ENCODE measurements around the gene SERPINE3.

The SERPINE3 gene

GRCh38 chr13:51339354-51339753, at the start of gene SERPINE3:
Gene SERPINE3 (plus strand): TSS chr13:51339691. CDS start chr13:51341092, 1,401 bp downstream.
- Histone ChIP-seq H3K36me3 (ENCODE audit: control insufficient read depth in 1 of 2, insufficient read depth in 2 of 2, low read length in 2 of 2) (no peaks in the 10 kb centered on the region), H3K27me3 (ENCODE audit: control insufficient read depth in 1 of 2, insufficient read depth in 2 of 2, low read length in 2 of 2) (no peaks in the 10 kb centered on the region), H3K4me3 (ENCODE audit: low read depth in 1 of 2, low read length in 2 of 2) (no peak within 1 kb of the TSS), H3K9me3 (ENCODE audit: control insufficient read depth in 1 of 2, low read length in 2 of 2) (no peaks in the 10 kb centered on the region), H3K4me1 (ENCODE audit: control insufficient read depth in 1 of 2, insufficient read depth in 2 of 2, low read length in 2 of 2) (peaks cover 9% of the 10 kb centered on the region in 2 donors), H3K27ac (ENCODE audit: low read depth, low read length) (no peak within 1 kb of the TSS), H3K9ac (ENCODE audit: low read depth in 1 of 2, low read length in 2 of 2) (no peak within 1 kb of the TSS)

GRCh38 chr13:51291341-51291740, 48.1 kb upstream of the SERPINE3 start:
- H3K9ac ChIP-seq (ENCODE audit: low read depth in 1 of 2, low read length in 2 of 2), result no peak overlapping the region
- H3K36me3 ChIP-seq (ENCODE audit: control insufficient read depth in 1 of 2, insufficient read depth in 2 of 2, low read length in 2 of 2), result no peaks in the 10 kb centered on the region
- no peaks in the 10 kb centered on the region for H3K27me3 ChIP-seq (ENCODE audit: control insufficient read depth in 1 of 2, insufficient read depth in 2 of 2, low read length in 2 of 2)
- H3K4me1 ChIP-seq (ENCODE audit: control insufficient read depth in 1 of 2, insufficient read depth in 2 of 2, low read length in 2 of 2), result no peaks in the 10 kb centered on the region
- no peak overlapping the region for H3K4me3 ChIP-seq (ENCODE audit: low read depth in 1 of 2, low read length in 2 of 2)
- no peaks in the 10 kb centered on the region for H3K9me3 ChIP-seq (ENCODE audit: control insufficient read depth in 1 of 2, low read length in 2 of 2)
- H3K27ac ChIP-seq (ENCODE audit: low read depth, low read length), result no peak overlapping the region

- no peaks in the 10 kb centered on the region for H3K36me3 ChIP-seq (ENCODE audit: control insufficient read depth in 1 of 2, insufficient read depth in 2 of 2, low read length in 2 of 2)
- H3K27me3 ChIP-seq (ENCODE audit: control insufficient read depth in 1 of 2, insufficient read depth in 2 of 2, low read length in 2 of 2), result no peaks in the 10 kb centered on the region
- H3K4me1 ChIP-seq (ENCODE audit: control insufficient read depth in 1 of 2, insufficient read depth in 2 of 2, low read length in 2 of 2), result no peaks in the 10 kb centered on the region
- no peak overlapping the region for H3K4me3 ChIP-seq (ENCODE audit: low read depth in 1 of 2, low read length in 2 of 2)
- H3K27ac ChIP-seq (ENCODE audit: low read depth, low read length), result no peak overlapping the region
- no peak overlapping the region for H3K9ac ChIP-seq (ENCODE audit: low read depth in 1 of 2, low read length in 2 of 2)
- no peaks in the 10 kb centered on the region for H3K9me3 ChIP-seq (ENCODE audit: control insufficient read depth in 1 of 2, low read length in 2 of 2)
These were observed 47.4 kb upstream of the SERPINE3 start for GRCh38 chr13:51292000-51292565.

- Histone ChIP-seq H3K9me3 (ENCODE audit: control insufficient read depth in 1 of 2, low read length in 2 of 2) (no peaks in the 10 kb centered on the region), H3K27ac (ENCODE audit: low read depth, low read length) (no peak overlapping the region), H3K36me3 (ENCODE audit: control insufficient read depth in 1 of 2, insufficient read depth in 2 of 2, low read length in 2 of 2) (no peaks in the 10 kb centered on the region)
These were observed 41.9 kb upstream of the SERPINE3 start for GRCh38 chr13:51297556-51297955.

GRCh38 chr13:51298812-51299211, 40.7 kb upstream of the SERPINE3 start:
- H3K27me3 ChIP-seq (ENCODE audit: control insufficient read depth in 1 of 2, insufficient read depth in 2 of 2, low read length in 2 of 2), result no peaks in the 10 kb centered on the region
- no peak overlapping the region for H3K27ac ChIP-seq (ENCODE audit: low read depth, low read length)
- H3K36me3 ChIP-seq (ENCODE audit: control insufficient read depth in 1 of 2, insufficient read depth in 2 of 2, low read length in 2 of 2), result no peaks in the 10 kb centered on the region
- H3K9me3 ChIP-seq (ENCODE audit: control insufficient read depth in 1 of 2, low read length in 2 of 2), result no peaks in the 10 kb centered on the region
- no peak overlapping the region for H3K4me3 ChIP-seq (ENCODE audit: low read depth in 1 of 2, low read length in 2 of 2)
- H3K4me1 ChIP-seq (ENCODE audit: control insufficient read depth in 1 of 2, insufficient read depth in 2 of 2, low read length in 2 of 2), result no peaks in the 10 kb centered on the region
- no peak overlapping the region for H3K9ac ChIP-seq (ENCODE audit: low read depth in 1 of 2, low read length in 2 of 2)

More at GRCh38 chr13:51297556-51297955, 41.9 kb upstream of the SERPINE3 start:
- H3K9ac ChIP-seq (ENCODE audit: low read depth in 1 of 2, low read length in 2 of 2), result no peak overlapping the region
- H3K4me3 ChIP-seq (ENCODE audit: low read depth in 1 of 2, low read length in 2 of 2), result no peak overlapping the region
- no peaks in the 10 kb centered on the region for H3K4me1 ChIP-seq (ENCODE audit: control insufficient read depth in 1 of 2, insufficient read depth in 2 of 2, low read length in 2 of 2)
- no peaks in the 10 kb centered on the region for H3K27me3 ChIP-seq (ENCODE audit: control insufficient read depth in 1 of 2, insufficient read depth in 2 of 2, low read length in 2 of 2)

- Histone ChIP-seq H3K4me1 (ENCODE audit: control insufficient read depth in 1 of 2, insufficient read depth in 2 of 2, low read length in 2 of 2) (no peaks in the 10 kb centered on the region), H3K36me3 (ENCODE audit: control insufficient read depth in 1 of 2, insufficient read depth in 2 of 2, low read length in 2 of 2) (no peaks in the 10 kb centered on the region), H3K4me3 (ENCODE audit: low read depth in 1 of 2, low read length in 2 of 2) (no peak overlapping the region), H3K27ac (ENCODE audit: low read depth, low read length) (no peak overlapping the region), H3K27me3 (ENCODE audit: control insufficient read depth in 1 of 2, insufficient read depth in 2 of 2, low read length in 2 of 2) (no peaks in the 10 kb centered on the region), H3K9me3 (ENCODE audit: control insufficient read depth in 1 of 2, low read length in 2 of 2) (no peaks in the 10 kb centered on the region), H3K9ac (ENCODE audit: low read depth in 1 of 2, low read length in 2 of 2) (no peak overlapping the region)
These were observed 36.4 kb upstream of the SERPINE3 start for GRCh38 chr13:51303063-51303552.

- H3K36me3 ChIP-seq (ENCODE audit: control insufficient read depth in 1 of 2, insufficient read depth in 2 of 2, low read length in 2 of 2), result no peaks in the 10 kb centered on the region
- no peaks in the 10 kb centered on the region for H3K27me3 ChIP-seq (ENCODE audit: control insufficient read depth in 1 of 2, insufficient read depth in 2 of 2, low read length in 2 of 2)
- no peak overlapping the region for H3K27ac ChIP-seq (ENCODE audit: low read depth, low read length)
- H3K9me3 ChIP-seq (ENCODE audit: control insufficient read depth in 1 of 2, low read length in 2 of 2), result no peaks in the 10 kb centered on the region
- no peaks in the 10 kb centered on the region for H3K4me1 ChIP-seq (ENCODE audit: control insufficient read depth in 1 of 2, insufficient read depth in 2 of 2, low read length in 2 of 2)
- H3K4me3 ChIP-seq (ENCODE audit: low read depth in 1 of 2, low read length in 2 of 2), result no peak overlapping the region
- no peak overlapping the region for H3K9ac ChIP-seq (ENCODE audit: low read depth in 1 of 2, low read length in 2 of 2)
These were observed 35.6 kb upstream of the SERPINE3 start for GRCh38 chr13:51303882-51304281.

GRCh38 chr13:51305271-51305967, 34.1 kb upstream of the SERPINE3 start:
- H3K27me3 ChIP-seq (ENCODE audit: control insufficient read depth in 1 of 2, insufficient read depth in 2 of 2, low read length in 2 of 2), result no peaks in the 10 kb centered on the region
- no peaks in the 10 kb centered on the region for H3K4me1 ChIP-seq (ENCODE audit: control insufficient read depth in 1 of 2, insufficient read depth in 2 of 2, low read length in 2 of 2)
- no peak overlapping the region for H3K9ac ChIP-seq (ENCODE audit: low read depth in 1 of 2, low read length in 2 of 2)
- H3K4me3 ChIP-seq (ENCODE audit: low read depth in 1 of 2, low read length in 2 of 2), result no peak overlapping the region
- H3K27ac ChIP-seq (ENCODE audit: low read depth, low read length), result no peak overlapping the region
- no peaks in the 10 kb centered on the region for H3K9me3 ChIP-seq (ENCODE audit: control insufficient read depth in 1 of 2, low read length in 2 of 2)
- no peaks in the 10 kb centered on the region for H3K36me3 ChIP-seq (ENCODE audit: control insufficient read depth in 1 of 2, insufficient read depth in 2 of 2, low read length in 2 of 2)

- no peaks in the 10 kb centered on the region for H3K4me1 ChIP-seq (ENCODE audit: control insufficient read depth in 1 of 2, insufficient read depth in 2 of 2, low read length in 2 of 2)
- H3K27me3 ChIP-seq (ENCODE audit: control insufficient read depth in 1 of 2, insufficient read depth in 2 of 2, low read length in 2 of 2), result peaks cover 0 to 3% of the 10 kb centered on the region in 2 donors
- no peaks in the 10 kb centered on the region for H3K36me3 ChIP-seq (ENCODE audit: control insufficient read depth in 1 of 2, insufficient read depth in 2 of 2, low read length in 2 of 2)
- H3K9ac ChIP-seq (ENCODE audit: low read depth in 1 of 2, low read length in 2 of 2), result no peak overlapping the region
- H3K27ac ChIP-seq (ENCODE audit: low read depth, low read length), result no peak overlapping the region
- H3K4me3 ChIP-seq (ENCODE audit: low read depth in 1 of 2, low read length in 2 of 2), result no peak overlapping the region
- H3K9me3 ChIP-seq (ENCODE audit: control insufficient read depth in 1 of 2, low read length in 2 of 2), result no peaks in the 10 kb centered on the region
These were observed 30.7 kb upstream of the SERPINE3 start for GRCh38 chr13:51308781-51309180.

GRCh38 chr13:51311231-51311630, 28.3 kb upstream of the SERPINE3 start:
- no peak overlapping the region for H3K9ac ChIP-seq (ENCODE audit: low read depth in 1 of 2, low read length in 2 of 2)
- H3K36me3 ChIP-seq (ENCODE audit: control insufficient read depth in 1 of 2, insufficient read depth in 2 of 2, low read length in 2 of 2), result no peaks in the 10 kb centered on the region
- H3K27ac ChIP-seq (ENCODE audit: low read depth, low read length), result no peak overlapping the region
- H3K27me3 ChIP-seq (ENCODE audit: control insufficient read depth in 1 of 2, insufficient read depth in 2 of 2, low read length in 2 of 2), result peaks cover 0 to 3% of the 10 kb centered on the region in 2 donors
- no peaks in the 10 kb centered on the region for H3K9me3 ChIP-seq (ENCODE audit: control insufficient read depth in 1 of 2, low read length in 2 of 2)
- H3K4me1 ChIP-seq (ENCODE audit: control insufficient read depth in 1 of 2, insufficient read depth in 2 of 2, low read length in 2 of 2), result no peaks in the 10 kb centered on the region
- no peak overlapping the region for H3K4me3 ChIP-seq (ENCODE audit: low read depth in 1 of 2, low read length in 2 of 2)

All from duodenal mucosa (tissue), 2 donors.